Activated naive CD4-positive, alpha-beta T cell treated with anti-CD3 and anti-CD28 coated beads, Interleukin-2, amount 50 U/mL, for 24 hours (primary cell): ENCODE measurements around the gene ACSS3.

Source experiments
- H3K27ac Mint-ChIP-seq: one replicate; pipeline ENCODE4 v1.8.0; 2021; ENCODE audit warnings: mild to moderate bottlenecking, mixed read lengths
- H3K27me3 Mint-ChIP-seq: one replicate; pipeline ENCODE4 v1.8.0; 2021; ENCODE audit warnings: mixed read lengths
- H3K36me3 Mint-ChIP-seq: one replicate; pipeline ENCODE4 v1.8.0; 2021; ENCODE audit warnings: mixed read lengths
- H3K4me1 Mint-ChIP-seq: one replicate; pipeline ENCODE4 v1.8.0; 2021; ENCODE audit warnings: mixed read lengths
- H3K4me3 Mint-ChIP-seq: one replicate; pipeline ENCODE4 v1.8.0; 2021; ENCODE audit warnings: mild to moderate bottlenecking, mixed read lengths
- H3K9me3 Mint-ChIP-seq: one replicate; pipeline ENCODE4 v1.8.0; 2021; ENCODE audit warnings: mixed read lengths

Gene ACSS3

DNA sequence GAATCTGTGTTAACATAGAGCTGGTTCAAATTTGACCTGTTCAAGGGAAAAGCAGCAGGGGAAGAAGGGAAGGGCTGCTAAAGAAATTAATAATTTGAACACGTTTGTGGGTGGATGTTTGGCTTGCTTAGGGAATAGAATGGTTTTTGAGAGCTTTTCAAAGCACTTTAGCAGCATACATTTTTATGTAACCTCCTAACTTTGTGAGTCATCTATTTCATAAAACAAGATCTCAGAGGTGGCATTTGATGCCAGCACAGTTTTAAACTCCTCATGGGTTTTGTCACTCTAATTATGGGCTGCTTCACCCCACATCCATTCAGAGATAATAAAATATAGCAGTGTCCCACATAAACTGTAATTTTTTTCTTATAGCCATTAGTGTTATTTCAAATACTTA, 143.8 kb downstream of the ACSS3 start:
- Mint-ChIP-seq H3K27ac (no peak overlapping the region), H3K27me3 (no peaks in the 10 kb centered on the region), H3K9me3 (peaks cover 3% of the 10 kb centered on the region), H3K4me3 (no peak overlapping the region), H3K4me1 (no peaks in the 10 kb centered on the region), H3K36me3 (no peaks in the 10 kb centered on the region)

DNA sequence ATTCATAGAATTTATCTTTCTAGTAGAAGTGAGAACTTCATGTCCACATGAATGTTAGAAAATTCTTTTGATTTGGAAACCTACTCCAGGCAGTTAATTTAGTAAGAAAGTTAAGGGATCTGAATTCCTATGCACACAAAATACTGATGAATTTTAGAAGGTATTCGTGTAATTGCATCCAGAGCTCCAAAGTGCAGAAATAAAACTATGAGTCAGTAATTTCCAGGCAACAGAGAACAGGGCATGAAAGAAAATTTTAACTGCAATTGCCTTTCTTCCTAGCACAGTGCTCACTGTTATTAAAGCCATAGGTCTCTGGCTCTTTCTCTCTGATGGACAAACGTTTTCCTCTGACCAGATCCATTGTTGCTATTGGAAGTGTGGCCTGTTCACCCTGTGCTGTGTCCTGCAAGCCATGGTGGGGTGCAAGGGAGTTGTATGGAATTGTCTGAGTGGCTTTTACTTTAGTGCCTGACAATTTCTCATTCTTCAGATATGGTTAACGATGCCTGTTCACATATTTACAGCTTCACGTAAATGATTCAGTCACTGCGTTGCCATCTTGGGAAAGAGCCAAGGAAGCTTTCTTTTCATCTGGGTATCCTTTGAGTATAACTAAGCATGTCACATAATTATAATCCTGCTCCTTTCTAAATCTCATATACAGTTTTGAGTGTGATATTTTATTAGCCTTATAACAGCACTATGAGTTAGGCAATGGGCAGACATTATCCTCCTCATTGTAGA, 145.1 kb downstream of the ACSS3 start:
- Mint-ChIP-seq H3K27ac (no peak overlapping the region), H3K4me1 (no peaks in the 10 kb centered on the region), H3K36me3 (no peaks in the 10 kb centered on the region), H3K4me3 (no peak overlapping the region), H3K9me3 (peaks cover 5% of the 10 kb centered on the region), H3K27me3 (no peaks in the 10 kb centered on the region)

DNA sequence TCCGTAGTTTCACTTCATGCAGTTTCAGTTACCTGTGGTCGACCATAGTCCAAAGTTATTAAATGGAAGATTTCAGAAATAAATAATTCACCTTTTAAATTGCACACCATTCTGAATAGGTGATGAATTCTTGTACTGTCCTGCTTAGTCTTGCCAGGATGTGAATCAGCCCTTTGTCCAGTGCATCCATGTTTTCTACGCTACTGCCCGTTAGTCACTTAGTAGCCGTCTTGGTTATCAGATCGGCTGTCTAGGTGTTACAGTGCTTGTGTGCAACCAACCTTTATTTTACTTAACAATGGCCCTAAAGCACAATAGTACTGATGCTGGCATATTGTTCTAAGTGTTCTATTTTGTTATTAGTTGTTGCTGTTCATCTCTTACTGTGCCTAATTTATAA, 146.7 kb downstream of the ACSS3 start:
- H3K36me3 Mint-ChIP-seq: no peaks in the 10 kb centered on the region
- H3K4me1 Mint-ChIP-seq: no peaks in the 10 kb centered on the region
- peaks cover 5% of the 10 kb centered on the region for H3K9me3 Mint-ChIP-seq
- H3K4me3 Mint-ChIP-seq: no peak overlapping the region
- no peaks in the 10 kb centered on the region for H3K27me3 Mint-ChIP-seq
- no peak overlapping the region for H3K27ac Mint-ChIP-seq

DNA sequence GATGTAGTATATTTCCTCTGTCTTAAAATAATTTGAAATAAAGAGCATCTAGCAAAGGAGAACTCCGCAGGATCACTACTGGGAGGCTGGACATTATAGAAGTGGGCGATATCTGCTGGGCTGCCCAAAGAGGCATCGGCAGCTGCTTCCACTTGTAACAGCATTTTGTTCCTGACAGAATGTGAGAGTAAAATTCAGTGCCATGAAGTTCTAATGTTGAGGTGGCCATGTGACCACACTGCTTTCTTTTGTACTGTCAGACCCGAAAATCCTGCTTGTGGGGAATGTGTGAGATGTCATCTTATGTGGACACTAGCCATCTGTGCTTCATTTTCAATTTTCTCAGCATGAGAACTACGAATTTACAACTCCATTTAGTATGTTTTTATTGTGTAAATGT, 151.9 kb downstream of the ACSS3 start:
- no peak overlapping the region for H3K4me3 Mint-ChIP-seq
- no peaks in the 10 kb centered on the region for H3K4me1 Mint-ChIP-seq
- H3K27ac Mint-ChIP-seq: no peak overlapping the region
- no peaks in the 10 kb centered on the region for H3K27me3 Mint-ChIP-seq
- H3K9me3 Mint-ChIP-seq: peaks cover 5% of the 10 kb centered on the region
- H3K36me3 Mint-ChIP-seq: no peaks in the 10 kb centered on the region

DNA sequence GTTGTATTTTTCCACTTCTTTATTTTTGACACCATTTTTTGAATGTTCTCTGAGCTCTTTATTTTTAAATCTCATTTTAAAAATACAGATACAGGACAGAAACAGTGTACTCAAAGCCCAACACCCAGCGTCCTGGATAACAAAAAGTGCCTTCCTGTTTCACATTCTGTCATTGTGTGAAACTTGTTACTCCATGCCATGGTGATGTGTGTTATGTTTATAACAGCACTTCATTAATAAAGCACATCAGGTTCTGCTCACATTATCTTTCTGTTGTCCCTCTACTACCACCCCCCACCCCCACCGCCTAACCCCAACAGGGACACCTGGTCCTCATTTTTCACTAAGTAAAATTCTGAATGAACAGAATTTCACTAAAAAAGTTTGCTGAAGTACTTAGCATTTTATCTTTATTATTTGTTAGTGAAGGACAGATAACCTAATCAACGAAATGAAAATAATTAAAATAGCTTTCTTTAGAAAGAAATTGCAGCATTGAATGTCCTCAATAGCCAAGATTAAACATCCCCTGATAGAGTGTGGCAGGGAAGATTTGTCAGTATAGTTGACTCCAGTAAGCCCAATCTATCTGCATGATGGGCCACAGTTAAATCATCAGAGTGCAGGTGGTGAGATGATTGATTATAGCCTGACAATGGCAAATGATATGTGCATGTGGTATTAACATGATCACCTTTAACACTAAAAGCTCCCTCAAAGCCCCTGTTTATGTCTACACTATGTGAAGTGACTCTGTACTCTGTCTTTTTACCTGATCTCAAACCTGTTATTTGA, 153.9 kb downstream of the ACSS3 start:
- Mint-ChIP-seq H3K36me3 (no peaks in the 10 kb centered on the region), H3K4me3 (no peak overlapping the region), H3K27me3 (no peaks in the 10 kb centered on the region), H3K27ac (no peak overlapping the region), H3K4me1 (no peaks in the 10 kb centered on the region), H3K9me3 (peaks cover 4% of the 10 kb centered on the region)

DNA sequence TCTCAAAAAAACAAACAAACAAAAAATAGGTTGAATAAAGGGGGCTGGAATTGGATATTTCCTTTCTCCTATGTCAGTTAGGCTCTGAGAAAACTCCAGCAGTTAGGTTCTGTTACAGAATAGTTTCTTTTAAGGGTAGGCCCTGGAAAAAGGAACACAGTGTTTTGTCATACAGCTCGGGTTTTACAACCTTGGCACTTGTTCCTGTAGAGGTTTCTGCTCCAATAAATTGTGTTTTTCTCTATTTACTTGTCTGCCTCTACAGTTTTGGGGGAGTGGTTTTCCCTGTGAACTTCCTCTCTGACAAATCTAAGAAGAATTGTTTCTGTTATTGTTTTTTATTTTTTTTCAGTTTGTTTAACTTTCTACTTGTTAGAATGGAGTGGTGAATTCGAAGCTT, 167.6 kb downstream of the ACSS3 start:
- Mint-ChIP-seq H3K9me3 (peaks cover 10% of the 10 kb centered on the region), H3K27ac (no peak overlapping the region), H3K36me3 (no peaks in the 10 kb centered on the region), H3K4me1 (no peaks in the 10 kb centered on the region), H3K27me3 (no peaks in the 10 kb centered on the region), H3K4me3 (no peak overlapping the region)

DNA sequence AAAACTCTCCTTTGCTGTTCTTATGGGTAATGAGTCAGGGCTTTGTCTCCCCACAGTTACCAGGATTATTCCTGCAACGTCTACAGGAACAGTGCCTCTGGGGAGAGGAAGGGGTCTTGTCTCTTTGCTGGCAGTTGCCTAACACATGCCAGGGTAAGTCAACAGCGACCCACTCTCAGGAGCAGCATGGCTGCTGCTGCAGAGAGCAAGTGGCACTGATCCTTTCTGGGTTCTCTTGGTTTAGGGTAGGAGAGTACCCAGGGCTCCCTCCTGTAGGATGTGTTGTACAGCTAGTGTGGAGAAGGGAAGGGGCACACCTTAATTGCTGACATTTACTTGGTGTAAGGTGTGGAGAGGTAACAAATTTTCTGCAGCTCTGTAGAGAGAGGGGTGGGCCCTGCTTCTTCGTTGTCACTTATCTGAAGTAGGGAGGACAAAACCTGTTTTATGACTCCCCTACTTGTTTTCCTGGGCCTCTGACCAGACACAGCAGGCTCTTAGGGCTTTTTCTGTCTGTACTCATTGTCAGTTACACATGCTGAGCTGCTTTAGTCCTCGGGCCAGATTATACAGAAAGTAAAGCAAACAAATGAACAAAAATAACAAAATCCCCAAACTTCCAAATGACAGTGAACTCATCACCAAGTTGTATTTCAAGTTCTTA, 168.2 kb downstream of the ACSS3 start:
- peaks cover 10% of the 10 kb centered on the region for H3K9me3 Mint-ChIP-seq
- no peaks in the 10 kb centered on the region for H3K27me3 Mint-ChIP-seq
- no peak overlapping the region for H3K4me3 Mint-ChIP-seq
- no peak overlapping the region for H3K27ac Mint-ChIP-seq
- H3K4me1 Mint-ChIP-seq: no peaks in the 10 kb centered on the region
- no peaks in the 10 kb centered on the region for H3K36me3 Mint-ChIP-seq

DNA sequence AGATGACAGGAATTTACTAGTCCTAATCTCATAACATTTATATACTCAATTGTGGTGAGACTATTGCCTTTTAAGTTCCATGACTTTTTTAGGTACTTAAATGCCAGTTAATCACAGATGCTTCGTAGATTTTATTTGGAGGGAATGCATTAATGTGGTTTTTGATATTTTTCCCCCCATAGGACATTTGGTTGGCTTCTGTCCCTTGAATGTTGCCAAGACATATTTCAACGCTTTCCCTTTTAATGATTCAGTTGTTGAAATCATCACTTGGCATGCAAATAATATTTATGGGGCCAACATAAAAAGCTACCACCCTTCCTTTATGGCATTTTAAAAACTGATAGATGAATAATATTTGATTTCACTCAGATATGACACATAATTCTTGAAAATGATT, 172.1 kb downstream of the ACSS3 start:
- no peak overlapping the region for H3K4me3 Mint-ChIP-seq
- no peaks in the 10 kb centered on the region for H3K27me3 Mint-ChIP-seq
- no peaks in the 10 kb centered on the region for H3K36me3 Mint-ChIP-seq
- H3K4me1 Mint-ChIP-seq: no peaks in the 10 kb centered on the region
- H3K9me3 Mint-ChIP-seq: no peaks in the 10 kb centered on the region
- H3K27ac Mint-ChIP-seq: no peak overlapping the region

DNA sequence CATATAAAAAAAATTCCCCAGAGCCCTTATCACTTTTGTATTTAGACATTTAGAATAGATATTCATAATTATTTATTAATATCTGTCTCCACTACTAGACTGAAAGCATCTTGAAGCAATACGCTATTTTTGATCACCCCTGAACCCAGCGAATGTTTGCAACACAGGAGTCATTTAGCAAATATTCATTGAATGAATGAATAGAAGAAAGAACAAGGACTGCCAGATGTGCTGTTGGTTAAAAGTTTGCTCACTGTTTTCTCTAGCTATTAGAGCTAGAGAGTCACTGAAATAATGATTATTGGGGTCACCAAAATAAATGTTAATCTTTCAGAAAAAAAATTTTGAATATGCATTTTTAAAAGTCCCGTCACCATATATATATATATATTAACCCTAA, 174.3 kb downstream of the ACSS3 start:
- no peak overlapping the region for H3K4me3 Mint-ChIP-seq
- no peaks in the 10 kb centered on the region for H3K27me3 Mint-ChIP-seq
- H3K27ac Mint-ChIP-seq: no peak overlapping the region
- no peaks in the 10 kb centered on the region for H3K9me3 Mint-ChIP-seq
- H3K4me1 Mint-ChIP-seq: no peaks in the 10 kb centered on the region
- no peaks in the 10 kb centered on the region for H3K36me3 Mint-ChIP-seq

DNA sequence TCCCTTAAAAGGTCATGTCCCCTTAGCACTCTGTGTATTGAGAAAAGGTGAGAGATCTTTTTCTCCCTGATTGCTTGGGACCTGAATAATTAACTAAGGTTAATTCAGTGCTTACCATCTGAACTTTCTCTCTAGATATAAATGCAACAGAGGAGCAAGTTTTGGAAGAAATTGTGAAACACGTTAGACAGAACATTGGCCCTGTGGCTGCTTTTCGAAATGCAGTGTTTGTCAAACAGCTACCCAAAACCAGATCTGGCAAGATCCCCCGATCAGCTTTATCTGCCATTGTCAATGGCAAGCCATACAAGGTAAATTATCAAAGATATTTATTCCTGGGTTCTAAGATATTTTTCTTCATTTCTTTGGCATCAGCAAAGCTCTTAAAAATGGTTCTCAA, 175.5 kb downstream of the ACSS3 start:
- Mint-ChIP-seq H3K27ac (no peak overlapping the region), H3K9me3 (no peaks in the 10 kb centered on the region), H3K4me3 (no peak overlapping the region)

DNA sequence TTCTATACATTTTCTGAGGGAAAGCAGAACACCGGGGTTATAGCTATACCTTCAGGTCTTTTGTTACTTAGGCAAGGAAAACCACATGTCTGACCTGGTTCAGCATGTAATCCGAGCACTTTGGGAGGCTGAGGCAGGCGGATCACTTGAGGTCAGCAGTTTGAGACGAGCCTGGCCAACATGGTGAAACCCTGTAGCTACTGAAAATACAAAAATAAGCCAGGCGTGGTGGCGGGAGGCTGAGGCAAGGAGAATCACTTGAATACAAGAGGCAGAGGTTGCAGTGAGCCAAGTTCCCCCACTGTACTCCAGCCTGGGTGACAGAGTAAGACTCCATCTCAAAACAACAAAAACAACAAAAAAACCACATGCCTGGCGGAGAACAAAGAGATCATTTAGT, 177.6 kb downstream of the ACSS3 start:
- Mint-ChIP-seq H3K4me3 (no peak overlapping the region), H3K4me1 (no peaks in the 10 kb centered on the region), H3K27me3 (no peaks in the 10 kb centered on the region), H3K9me3 (no peaks in the 10 kb centered on the region), H3K27ac (no peak overlapping the region), H3K36me3 (no peaks in the 10 kb centered on the region)

More for the DNA sequence above, 175.5 kb downstream of the ACSS3 start:
- H3K27me3 Mint-ChIP-seq: no peaks in the 10 kb centered on the region
- H3K4me1 Mint-ChIP-seq: no peaks in the 10 kb centered on the region
- no peaks in the 10 kb centered on the region for H3K36me3 Mint-ChIP-seq

DNA sequence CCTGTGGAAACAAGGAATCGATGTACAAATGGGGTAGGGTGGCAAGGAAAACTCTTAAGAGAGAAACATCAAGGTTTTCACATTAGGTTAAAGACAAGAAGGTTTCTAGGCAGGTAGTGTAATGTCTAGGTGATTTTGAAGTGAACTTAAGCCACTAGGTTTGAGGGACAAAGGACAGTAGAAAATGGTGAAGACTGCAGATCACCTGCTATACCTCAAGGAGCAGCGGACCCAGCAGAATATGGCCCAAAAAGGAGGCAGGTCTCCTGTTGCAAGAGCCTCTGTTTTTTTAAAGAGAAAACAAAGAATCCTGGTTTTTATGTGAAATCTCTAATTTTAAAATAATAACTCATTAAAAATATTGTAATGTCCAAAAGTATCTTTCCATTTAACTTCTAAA, 178.1 kb downstream of the ACSS3 start:
- Mint-ChIP-seq H3K4me1 (no peaks in the 10 kb centered on the region), H3K4me3 (no peak overlapping the region), H3K36me3 (no peaks in the 10 kb centered on the region), H3K27me3 (no peaks in the 10 kb centered on the region), H3K9me3 (no peaks in the 10 kb centered on the region), H3K27ac (no peak overlapping the region)

DNA sequence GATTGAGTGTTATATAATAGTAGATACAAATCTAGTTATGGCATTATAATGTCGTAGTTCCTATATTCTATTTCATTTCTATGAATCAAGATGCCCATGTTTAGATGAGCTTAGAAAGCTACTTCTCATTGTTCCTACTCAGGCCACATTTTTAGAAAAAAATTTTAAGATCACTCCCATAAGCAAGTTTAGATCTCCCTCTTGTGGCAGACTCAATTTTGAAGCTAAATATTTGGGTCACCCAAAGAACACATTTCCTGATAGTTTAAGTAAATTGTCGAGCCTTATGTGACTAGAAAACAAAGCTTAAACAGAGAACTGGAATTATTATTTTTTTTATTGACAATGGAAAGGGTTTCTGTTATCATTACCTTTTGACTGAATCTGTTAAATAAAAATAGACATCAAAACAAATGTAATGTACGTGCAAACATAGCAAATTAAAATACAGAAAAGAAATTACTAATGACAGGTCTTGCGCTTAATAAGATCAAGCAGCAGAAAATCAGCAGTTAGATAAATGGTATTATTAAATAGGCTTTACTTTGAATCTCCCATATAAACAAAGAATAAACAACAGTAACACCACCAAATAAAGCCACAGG, 180.2 kb downstream of the ACSS3 start:
- Mint-ChIP-seq H3K4me3 (no peak overlapping the region), H3K27me3 (no peaks in the 10 kb centered on the region), H3K4me1 (no peaks in the 10 kb centered on the region), H3K36me3 (no peaks in the 10 kb centered on the region), H3K9me3 (no peaks in the 10 kb centered on the region), H3K27ac (no peak overlapping the region)

DNA sequence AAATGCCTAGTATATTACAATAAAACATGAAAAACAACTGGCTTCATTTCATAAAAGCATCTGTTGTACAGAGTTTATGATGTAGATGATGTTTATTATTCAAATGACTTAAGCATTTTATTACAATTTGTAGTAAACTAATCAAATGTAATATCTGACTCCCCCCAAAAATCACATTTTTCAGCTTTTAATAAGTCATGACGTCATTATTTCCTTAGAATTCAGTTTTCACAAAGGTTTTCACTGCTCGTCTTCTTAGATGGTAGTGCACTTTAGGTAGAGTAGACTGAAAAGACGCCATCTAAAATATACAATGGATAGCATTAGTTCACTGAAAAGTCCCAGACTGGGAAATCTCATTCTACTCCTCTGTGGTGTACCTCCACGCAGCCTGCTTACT, 181.5 kb downstream of the ACSS3 start:
- H3K36me3 Mint-ChIP-seq: no peaks in the 10 kb centered on the region
- H3K4me3 Mint-ChIP-seq: no peak overlapping the region
- no peaks in the 10 kb centered on the region for H3K9me3 Mint-ChIP-seq
- no peaks in the 10 kb centered on the region for H3K27me3 Mint-ChIP-seq
- H3K27ac Mint-ChIP-seq: no peak overlapping the region
- no peaks in the 10 kb centered on the region for H3K4me1 Mint-ChIP-seq

DNA sequence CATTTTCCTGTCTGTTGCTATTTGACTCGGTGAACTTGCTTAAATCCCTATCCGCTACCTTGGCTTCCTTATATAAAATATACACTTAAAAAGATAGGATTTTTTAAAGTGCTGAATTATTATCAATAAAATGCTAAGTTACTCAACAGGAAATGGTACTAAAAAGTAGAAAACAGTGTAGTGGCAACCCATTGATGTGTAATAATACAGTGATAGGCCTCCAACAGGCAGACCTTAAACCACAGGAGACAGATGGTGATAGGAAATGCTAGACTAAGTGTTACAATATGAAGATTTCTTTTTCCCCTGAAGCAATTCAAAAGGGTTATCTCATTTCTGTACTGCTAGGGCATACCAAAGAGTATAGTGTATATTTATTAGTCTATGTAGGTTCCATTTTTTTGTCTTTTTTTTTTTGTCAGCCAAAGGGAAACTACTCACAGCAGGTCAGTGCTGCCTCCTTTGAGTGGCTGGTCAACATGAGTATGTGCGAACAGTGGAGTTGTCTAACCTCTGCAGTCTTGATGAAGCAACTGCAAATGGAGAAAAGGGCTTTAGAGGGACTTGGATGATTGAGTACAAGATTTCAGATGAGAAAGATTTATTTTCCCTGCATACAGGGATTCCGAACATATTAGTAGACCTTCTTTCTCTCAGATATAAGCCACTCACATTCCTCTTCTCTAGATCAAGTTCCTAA, 183.8 kb downstream of the ACSS3 start:
- H3K27me3 Mint-ChIP-seq: no peaks in the 10 kb centered on the region
- H3K4me1 Mint-ChIP-seq: no peaks in the 10 kb centered on the region
- H3K36me3 Mint-ChIP-seq: no peaks in the 10 kb centered on the region
- H3K27ac Mint-ChIP-seq: no peak overlapping the region
- H3K4me3 Mint-ChIP-seq: no peak overlapping the region
- no peaks in the 10 kb centered on the region for H3K9me3 Mint-ChIP-seq
